Nephron (organoid): ENCODE data around the gene CUBN.

Source experiments
- H3K27ac Mint-ChIP-seq, 3 experiments: 2 replicates each; pipeline ENCODE4 v1.8.0; 2020; ENCODE audit warnings: mixed read lengths in 3 of 3, mild to moderate bottlenecking in 2 of 3, moderate library complexity in 1 of 3
- H3K27me3 Mint-ChIP-seq: 2 replicates; pipeline ENCODE4 v1.8.0; 2021; ENCODE audit warnings: low read depth, mild to moderate bottlenecking, moderate library complexity, mixed read lengths
- H3K36me3 Mint-ChIP-seq: 2 replicates; pipeline ENCODE4 v1.8.0; 2020; ENCODE audit warnings: low read depth, mixed read lengths
- H3K4me1 Mint-ChIP-seq: 2 replicates; pipeline ENCODE4 v1.8.0; 2020; ENCODE audit warnings: mixed read lengths
- H3K4me3 Mint-ChIP-seq, 3 experiments: 2 replicates each; pipeline ENCODE4 v1.8.0; 2020; ENCODE audit warnings: mild to moderate bottlenecking in 3 of 3, mixed read lengths in 3 of 3, moderate library complexity in 2 of 3
- H3K9me3 Mint-ChIP-seq: 2 replicates; pipeline ENCODE4 v1.8.0; 2020; ENCODE audit warnings: mixed read lengths
- CTCF ChIP-seq, 3 experiments: fragments of 200-600 bp; sonication (generic); IDR thresholded peaks; one replicate each; pipeline ENCODE4 v1.5.0; 2021; ENCODE audit warnings: antibody characterized with exemption in 3 of 3; ENCODE audit not compliant: unreplicated experiment in 3 of 3

The CUBN gene

GRCh38 chr10:17003651-17004286 lies 125.8 kb downstream of the CUBN start:
- Mint-ChIP-seq H3K27me3 (no peaks in the 10 kb centered on the region), H3K9me3 (peaks cover 3% of the 10 kb centered on the region), H3K4me3 (no peak overlapping the region), H3K36me3 (no peaks in the 10 kb centered on the region), H3K27ac (peak overlapping the region in 2 of 3 experiments; percentile 62 to 69), H3K4me1 (peaks cover 48% of the 10 kb centered on the region)
- no peak for TF ChIP-seq CTCF (IDR thresholded peaks at IDR 0.05; ENCODE audit: unreplicated experiment in 3 of 3)

- H3K36me3 Mint-ChIP-seq: no peaks in the 10 kb centered on the region
- no peaks in the 10 kb centered on the region for H3K27me3 Mint-ChIP-seq
- no peak overlapping the region for H3K4me3 Mint-ChIP-seq
- no peak for TF ChIP-seq CTCF (IDR thresholded peaks at IDR 0.05; ENCODE audit: unreplicated experiment in 3 of 3)
- peak overlapping the region in 2 of 3 experiments; percentile 62 to 66 for H3K27ac Mint-ChIP-seq
- H3K4me1 Mint-ChIP-seq: peaks cover 42% of the 10 kb centered on the region
- H3K9me3 Mint-ChIP-seq: peaks cover 3% of the 10 kb centered on the region
These were observed 126.5 kb downstream of the CUBN start for GRCh38 chr10:17003151-17003550.

- Mint-ChIP-seq H3K4me3 (no peak overlapping the region), H3K9me3 (peaks cover 3% of the 10 kb centered on the region), H3K27me3 (no peaks in the 10 kb centered on the region), H3K27ac (peak overlapping the region in 2 of 3 experiments; percentile 45 to 62), H3K4me1 (peaks cover 39% of the 10 kb centered on the region), H3K36me3 (no peaks in the 10 kb centered on the region)
- no peak for TF ChIP-seq CTCF (IDR thresholded peaks at IDR 0.05; ENCODE audit: unreplicated experiment in 3 of 3)
These were observed 127.5 kb downstream of the CUBN start for GRCh38 chr10:17001961-17002749.

- TF ChIP-seq CTCF (IDR thresholded peaks at IDR 0.05; ENCODE audit: unreplicated experiment in 3 of 3): no peak
- H3K9me3 Mint-ChIP-seq: peaks cover 3% of the 10 kb centered on the region
- no peaks in the 10 kb centered on the region for H3K27me3 Mint-ChIP-seq
- no peak overlapping the region for H3K27ac Mint-ChIP-seq
- peaks cover 43% of the 10 kb centered on the region for H3K4me1 Mint-ChIP-seq
- H3K36me3 Mint-ChIP-seq: no peaks in the 10 kb centered on the region
- H3K4me3 Mint-ChIP-seq: no peak overlapping the region
These were observed 128.3 kb downstream of the CUBN start for GRCh38 chr10:17001297-17001744.

- H3K36me3 Mint-ChIP-seq: no peaks in the 10 kb centered on the region
- H3K9me3 Mint-ChIP-seq: no peaks in the 10 kb centered on the region
- H3K27me3 Mint-ChIP-seq: no peaks in the 10 kb centered on the region
- no peak overlapping the region for H3K4me3 Mint-ChIP-seq
- TF ChIP-seq CTCF (IDR thresholded peaks at IDR 0.05; ENCODE audit: unreplicated experiment in 3 of 3): no peak
- peaks cover 46% of the 10 kb centered on the region for H3K4me1 Mint-ChIP-seq
- peak overlapping the region; percentile 4 to 77 (median 73) for H3K27ac Mint-ChIP-seq
These were observed 129.8 kb downstream of the CUBN start for GRCh38 chr10:16999665-17000451.
